Type B pancreatic cell (in vitro differentiated cells): ENCODE measurements around the gene FIG4. TPM values are rescaled to one million over a fixed set of nuclear protein-coding genes. Genes with fewer than 3 reads are reported as not detected.

Source experiments
- DNase-seq: peaks from one replicate; pipeline ENCODE4 v3.0.0; 2021; ENCODE audit warnings: mixed read lengths; ENCODE audit not compliant: unreplicated experiment; ENCODE audit errors: extremely low spot score
- H3K27ac Mint-ChIP-seq: 2 replicates; pipeline ENCODE4 v1.8.0; 2021; ENCODE audit warnings: mild to moderate bottlenecking, mixed read lengths
- H3K27me3 Mint-ChIP-seq: 2 replicates; pipeline ENCODE4 v1.8.0; 2021; ENCODE audit warnings: mixed read lengths
- H3K36me3 Mint-ChIP-seq: 2 replicates; pipeline ENCODE4 v1.8.0; 2021; ENCODE audit warnings: mixed read lengths
- H3K4me1 Mint-ChIP-seq: one replicate; pipeline ENCODE4 v1.8.0; 2021; ENCODE audit warnings: mixed read lengths; ENCODE audit not compliant: unreplicated experiment
- H3K4me3 Mint-ChIP-seq: 2 replicates; pipeline ENCODE4 v1.8.0; 2021; ENCODE audit warnings: mild to moderate bottlenecking, mixed read lengths
- H3K9me3 Mint-ChIP-seq: 2 replicates; pipeline ENCODE4 v1.8.0; 2021; ENCODE audit warnings: mixed read lengths
- CTCF ChIP-seq: fragments of 200-600 bp; sonication (generic); conservative IDR thresholded peaks from 2 replicates; pipeline ENCODE4 v1.5.0; 2021; ENCODE audit warnings: antibody characterized with exemption, mild to moderate bottlenecking
- total RNA-seq: library from RNA; stranded (reverse); gene quantifications from 2 replicates; pipeline ENCODE4 v1.2.1, GENCODE V29; 2021; ENCODE audit warnings: low replicate concordance

FIG4 gene
- total RNA-seq, 1 donor from 2014 or later: 15.4 TPM

DNA sequence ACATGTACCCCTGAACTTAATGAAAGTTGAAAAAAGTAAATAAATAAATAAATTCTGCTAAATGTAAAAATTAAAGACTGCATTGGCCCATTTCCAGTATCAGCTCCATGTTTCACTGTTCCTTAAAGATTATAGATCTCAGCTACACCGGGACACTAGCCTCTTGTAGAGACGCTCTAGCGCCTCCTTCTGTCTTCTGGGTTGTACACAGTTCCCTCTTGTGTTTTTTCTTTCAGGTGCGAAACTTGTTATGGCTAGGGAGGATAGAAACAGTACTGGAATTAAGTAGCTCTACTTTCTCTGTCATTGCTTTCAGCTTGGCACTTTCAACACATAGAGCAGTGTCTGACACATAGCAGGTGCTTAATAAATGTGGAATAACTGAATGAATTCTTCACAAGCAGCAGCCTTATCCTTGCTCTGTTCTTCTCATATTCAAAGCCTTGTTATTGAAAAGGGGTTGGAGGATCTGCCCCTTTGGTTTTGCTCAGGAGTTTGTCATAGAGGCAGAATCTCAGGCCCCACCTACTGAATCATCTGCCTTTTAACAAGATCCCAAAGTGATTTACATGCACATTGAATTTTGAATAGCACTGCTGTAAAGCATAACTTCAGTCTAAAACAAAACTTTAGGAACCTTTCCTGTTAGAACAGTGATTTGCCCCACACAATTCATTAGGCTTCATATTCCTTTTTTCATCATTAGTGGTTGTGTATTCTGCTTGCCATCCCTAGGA lies 92.3 kb downstream of the FIG4 start:
- H3K27ac Mint-ChIP-seq: no peak overlapping the region
- H3K27me3 Mint-ChIP-seq: no peaks in the 10 kb centered on the region
- H3K4me1 Mint-ChIP-seq: no peaks in the 10 kb centered on the region
- H3K4me3 Mint-ChIP-seq: no peak overlapping the region
- no peak for DNase-seq
- peaks cover 13% of the 10 kb centered on the region for H3K36me3 Mint-ChIP-seq
- no peaks in the 10 kb centered on the region for H3K9me3 Mint-ChIP-seq
- TF ChIP-seq CTCF: peak; percentile 30

DNA sequence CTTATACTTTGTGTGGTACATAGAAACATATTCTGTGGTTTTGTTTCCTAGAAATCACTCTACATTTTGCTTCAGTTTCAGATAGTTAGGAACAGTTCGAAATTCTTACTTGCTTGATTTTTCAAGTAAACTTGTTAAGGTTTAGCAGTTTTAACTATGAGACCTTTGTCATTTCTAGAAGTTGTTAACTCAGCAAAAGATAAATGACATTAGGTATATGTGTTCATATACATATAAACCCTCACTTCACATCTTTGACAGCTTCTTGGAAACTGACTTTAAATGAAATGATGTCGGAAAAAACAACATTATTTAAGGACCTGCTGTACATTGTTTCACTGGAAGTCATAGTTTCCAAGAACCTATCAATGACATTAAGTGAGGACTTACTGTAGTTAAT lies 96.2 kb downstream of the FIG4 start:
- TF ChIP-seq CTCF: no peak
- Mint-ChIP-seq H3K36me3 (peaks cover 23% of the 10 kb centered on the region), H3K4me3 (no peak overlapping the region), H3K9me3 (no peaks in the 10 kb centered on the region), H3K27me3 (no peaks in the 10 kb centered on the region), H3K4me1 (peaks cover 12% of the 10 kb centered on the region), H3K27ac (no peak overlapping the region)
- DNase-seq: no peak

DNA sequence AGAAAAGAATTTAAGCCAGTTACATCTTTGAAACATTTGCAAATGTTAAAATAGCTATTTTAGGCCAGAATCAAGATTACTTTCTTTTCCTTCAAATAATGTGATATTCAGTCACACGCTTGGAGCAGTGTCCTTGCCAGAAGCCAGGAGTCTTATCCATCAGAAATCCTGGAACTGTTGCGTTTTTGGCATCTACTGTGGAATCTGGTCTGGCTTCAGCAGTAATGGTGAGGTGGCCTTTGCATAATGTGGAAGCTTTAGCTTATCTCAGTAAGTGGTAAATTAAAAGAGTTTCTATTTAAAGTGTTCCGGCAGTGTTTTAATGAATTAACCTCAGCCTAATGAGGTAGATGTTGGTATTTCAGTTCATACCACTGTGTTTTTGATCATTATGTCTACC lies 97.6 kb downstream of the FIG4 start:
- no peaks in the 10 kb centered on the region for H3K9me3 Mint-ChIP-seq
- H3K27ac Mint-ChIP-seq: no peak overlapping the region
- H3K27me3 Mint-ChIP-seq: no peaks in the 10 kb centered on the region
- H3K4me3 Mint-ChIP-seq: no peak overlapping the region
- no peak for DNase-seq
- peaks cover 23% of the 10 kb centered on the region for H3K36me3 Mint-ChIP-seq
- no peak for TF ChIP-seq CTCF
- H3K4me1 Mint-ChIP-seq: peaks cover 13% of the 10 kb centered on the region

- Mint-ChIP-seq H3K4me3 (no peak overlapping the region), H3K36me3 (peaks cover 23% of the 10 kb centered on the region), H3K27ac (no peak overlapping the region), H3K4me1 (peaks cover 24% of the 10 kb centered on the region), H3K9me3 (no peaks in the 10 kb centered on the region), H3K27me3 (no peaks in the 10 kb centered on the region)
- TF ChIP-seq CTCF: no peak
- no peak for DNase-seq
Measured at GRCh38 chr6:109790131-109790530, 99.0 kb downstream of the FIG4 start.

- H3K9me3 Mint-ChIP-seq: no peaks in the 10 kb centered on the region
- no peak for TF ChIP-seq CTCF
- H3K27ac Mint-ChIP-seq: peak overlapping the region; percentile 1
- DNase-seq: no peak
- no peaks in the 10 kb centered on the region for H3K27me3 Mint-ChIP-seq
- H3K4me1 Mint-ChIP-seq: peaks cover 24% of the 10 kb centered on the region
- no peak overlapping the region for H3K4me3 Mint-ChIP-seq
- peaks cover 18% of the 10 kb centered on the region for H3K36me3 Mint-ChIP-seq
Measured at GRCh38 chr6:109791301-109791700, 100.2 kb downstream of the FIG4 start.

GRCh38 chr6:109793021-109793420 lies 101.9 kb downstream of the FIG4 start:
- no peak for DNase-seq
- H3K27ac Mint-ChIP-seq: no peak overlapping the region
- H3K9me3 Mint-ChIP-seq: no peaks in the 10 kb centered on the region
- peaks cover 14% of the 10 kb centered on the region for H3K36me3 Mint-ChIP-seq
- TF ChIP-seq CTCF: no peak
- H3K27me3 Mint-ChIP-seq: no peaks in the 10 kb centered on the region
- peaks cover 24% of the 10 kb centered on the region for H3K4me1 Mint-ChIP-seq
- H3K4me3 Mint-ChIP-seq: no peak overlapping the region
